Thyroid gland (tissue), 4 donors: ENCODE measurements around the gene NME7.

Experiments
- POLR2A ChIP-seq, 2 donors: fragments of 450-650 bp; IDR thresholded peaks; one replicate each; pipeline ENCODE4 v1.6.1; 2017; ENCODE audit warnings: antibody characterized with exemption in 2 of 2, mild to moderate bottlenecking in 2 of 2, moderate library complexity in 1 of 2
- TF ChIP-seq, protein P1 (sequence below), 6 experiments: fragments of 200-600 bp in 3 of 6; fragments of 450-650 bp in 3 of 6; sonication (generic) in 3 of 6; IDR thresholded peaks; one replicate each; pipeline ENCODE4 v1.5.1; 2016 to 2019; ENCODE audit warnings: antibody characterized with exemption in 6 of 6, mild to moderate bottlenecking in 2 of 6, inconsistent platforms in 1 of 6, moderate library complexity in 1 of 6

DNA sequence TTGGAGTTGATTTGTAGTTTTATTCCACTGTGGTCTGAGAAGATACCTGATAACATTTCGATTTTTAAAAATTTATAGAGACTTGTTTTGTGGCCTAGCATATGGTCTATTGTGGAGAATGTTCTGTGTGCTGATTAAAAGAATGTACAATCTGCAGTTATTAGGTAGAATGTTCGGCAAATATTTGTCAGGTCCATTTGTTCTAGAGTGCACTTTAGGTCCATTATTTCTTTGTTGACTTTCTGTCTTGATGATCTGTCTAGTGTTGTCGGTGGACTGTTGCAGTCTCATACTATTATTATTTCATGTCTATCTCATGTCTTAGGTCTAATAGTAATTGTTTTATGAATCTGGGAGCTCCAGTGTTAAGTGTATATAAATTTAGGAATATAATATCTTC lies 116.8 kb downstream of the NME7 start:
- TF ChIP-seq, protein P1, sequence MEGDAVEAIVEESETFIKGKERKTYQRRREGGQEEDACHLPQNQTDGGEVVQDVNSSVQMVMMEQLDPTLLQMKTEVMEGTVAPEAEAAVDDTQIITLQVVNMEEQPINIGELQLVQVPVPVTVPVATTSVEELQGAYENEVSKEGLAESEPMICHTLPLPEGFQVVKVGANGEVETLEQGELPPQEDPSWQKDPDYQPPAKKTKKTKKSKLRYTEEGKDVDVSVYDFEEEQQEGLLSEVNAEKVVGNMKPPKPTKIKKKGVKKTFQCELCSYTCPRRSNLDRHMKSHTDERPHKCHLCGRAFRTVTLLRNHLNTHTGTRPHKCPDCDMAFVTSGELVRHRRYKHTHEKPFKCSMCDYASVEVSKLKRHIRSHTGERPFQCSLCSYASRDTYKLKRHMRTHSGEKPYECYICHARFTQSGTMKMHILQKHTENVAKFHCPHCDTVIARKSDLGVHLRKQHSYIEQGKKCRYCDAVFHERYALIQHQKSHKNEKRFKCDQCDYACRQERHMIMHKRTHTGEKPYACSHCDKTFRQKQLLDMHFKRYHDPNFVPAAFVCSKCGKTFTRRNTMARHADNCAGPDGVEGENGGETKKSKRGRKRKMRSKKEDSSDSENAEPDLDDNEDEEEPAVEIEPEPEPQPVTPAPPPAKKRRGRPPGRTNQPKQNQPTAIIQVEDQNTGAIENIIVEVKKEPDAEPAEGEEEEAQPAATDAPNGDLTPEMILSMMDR (IDR thresholded peaks at IDR 0.05): no peak
- TF ChIP-seq POLR2A (IDR thresholded peaks at IDR 0.05): no peak
